ENCODE measurements around the gene CACNA1B. TPM values are rescaled to one million over a fixed set of nuclear protein-coding genes. Genes with fewer than 3 reads are reported as not detected.

CACNA1B gene
- total RNA-seq, 1 experiment from 2014 or later = 7.8 TPM

- H3K9me3 ChIP-seq (ENCODE audit: control insufficient read depth, low read depth, low read length) = no peaks in the 10 kb centered on the region
- H2BK12ac ChIP-seq (ENCODE audit: insufficient read length, low read depth, low read length) = no peak overlapping the region
- H3K9ac ChIP-seq (ENCODE audit: extremely low read depth, insufficient read length, low read length) = no peak overlapping the region
- no peak overlapping the region for H2BK15ac ChIP-seq (ENCODE audit: low read depth, low read length)
- H3K4me3 Mint-ChIP-seq = no peak overlapping the region
- no peak overlapping the region for H3K4me2 ChIP-seq (ENCODE audit: insufficient read depth, insufficient read length, low read length)
- no peak overlapping the region for H2AFZ ChIP-seq (ENCODE audit: low read length)
- no peak overlapping the region for H2BK5ac ChIP-seq (ENCODE audit: insufficient read length, low read length)
- H3K27me3 ChIP-seq (ENCODE audit: insufficient read depth, low read length) = no peaks in the 10 kb centered on the region
- no peak overlapping the region for H4K91ac ChIP-seq (ENCODE audit: insufficient read length, low read depth, low read length)
- no peak overlapping the region for H3K56ac ChIP-seq (ENCODE audit: insufficient read length, low read depth, low read length)
- DNase-seq = no peak
- no peak overlapping the region for H2BK120ac ChIP-seq (ENCODE audit: low read depth, low read length, poor library complexity, severe bottlenecking)
- WGBS (ENCODE audit: extremely low coverage, insufficient read length, low lambda C conversion rate) = no CpG with 5 or more reads among the region's 7 CpGs
- H3K14ac ChIP-seq (ENCODE audit: insufficient read depth, low read length) = no peak overlapping the region
- H3K36me3 Mint-ChIP-seq (ENCODE audit: insufficient read depth in 1 of 3, low read depth in 3 of 3) = peaks cover 25 to 26% (median 25%) of the 10 kb centered on the region in 3 experiments
- H2AK5ac ChIP-seq (ENCODE audit: insufficient read length, low read length) = no peak overlapping the region
- no peaks in the 10 kb centered on the region for H3K79me1 ChIP-seq (ENCODE audit: insufficient read depth, low read depth, low read length, poor library complexity, severe bottlenecking)
- H3K18ac ChIP-seq (ENCODE audit: insufficient read length, low read depth, low read length) = no peak overlapping the region
- no peak overlapping the region for H2BK20ac ChIP-seq (ENCODE audit: low read depth, low read length, poor library complexity, severe bottlenecking)
- no peak overlapping the region for H3K4ac ChIP-seq (ENCODE audit: low read depth, low read length)
- H3K23me2 ChIP-seq (ENCODE audit: insufficient read length, low read depth, low read length, poor library complexity, severe bottlenecking) = peaks cover 4% of the 10 kb centered on the region
- peaks cover 10% of the 10 kb centered on the region for H3K27me3 Mint-ChIP-seq (ENCODE audit: low read depth)
- no peaks in the 10 kb centered on the region; a peak in 2 of 5 replicates for H3K9me3 Mint-ChIP-seq
- H3K27ac ChIP-seq (ENCODE audit: insufficient read length, low read depth, low read length) = no peak overlapping the region
- H3K4me1 ChIP-seq (ENCODE audit: insufficient read depth, low read length) = no peaks in the 10 kb centered on the region
- peaks cover 3 to 4% of the 10 kb centered on the region in 2 experiments for H3K4me1 Mint-ChIP-seq
- H4K20me1 ChIP-seq (ENCODE audit: control insufficient read depth, insufficient read depth, insufficient read length) = no peaks in the 10 kb centered on the region
- no peak for TF ChIP-seq CTCF (conservative IDR thresholded peaks at IDR 0.05)
- H3T11ph ChIP-seq (ENCODE audit: low read length) = no peak overlapping the region
- no peak overlapping the region for H4K8ac ChIP-seq (replicated peaks; ENCODE audit: insufficient read length, low read depth, low read length)
- no peak overlapping the region for H3K23ac ChIP-seq (ENCODE audit: insufficient read length, low read depth, low read length)
- H3K27ac Mint-ChIP-seq = no peak overlapping the region
- H3K79me2 ChIP-seq (ENCODE audit: insufficient read depth, low read length) = no peaks in the 10 kb centered on the region
- no peak overlapping the region for H4K5ac ChIP-seq (ENCODE audit: insufficient read length, low read depth, low read length)
Measured at GRCh38 chr9:138025908-138026307, 148.3 kb downstream of the CACNA1B start.
